GM18517 (cell line): ENCODE measurements around the gene NRN1L.
"Not testable (repeated sequence)": the region's sequence is repeated elsewhere in the genome, so short reads cannot be mapped to it uniquely, and the experiment has no call there.

Experiments used
- ATAC-seq: cut with Tn5 transposase; IDR thresholded peaks from one replicate; pipeline ENCODE4 v1.9.1; 2021; ENCODE audit warnings: mild to moderate bottlenecking, moderate library complexity; ENCODE audit not compliant: unreplicated experiment

Gene NRN1L

DNA sequence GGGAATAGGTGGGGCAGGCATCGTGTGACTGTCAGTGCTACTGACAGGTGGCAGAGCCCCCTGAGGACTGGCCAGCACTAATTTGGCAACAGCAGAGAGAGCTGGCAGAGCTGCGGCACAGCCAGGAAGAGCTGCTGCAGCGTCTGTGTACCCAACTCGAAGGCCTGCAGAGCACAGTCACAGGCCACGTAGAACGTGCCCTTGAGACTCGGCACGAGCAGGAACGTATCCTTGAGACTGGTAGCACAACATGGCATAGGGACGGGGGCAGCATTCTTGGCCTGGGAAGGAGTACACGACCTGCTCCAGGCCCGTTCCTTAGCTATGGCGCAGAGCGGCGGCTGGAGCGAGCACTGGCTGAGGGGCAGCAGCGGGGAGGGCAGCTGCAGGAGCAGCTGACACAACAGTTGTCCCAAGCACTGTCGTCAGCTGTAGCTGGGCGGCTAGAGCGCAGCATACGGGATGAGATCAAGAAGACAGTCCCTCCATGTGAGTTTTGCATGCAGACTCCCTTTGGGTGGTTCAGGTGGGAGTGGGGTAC lies 3.0 kb upstream of the NRN1L start:
- ATAC-seq: no peak

DNA sequence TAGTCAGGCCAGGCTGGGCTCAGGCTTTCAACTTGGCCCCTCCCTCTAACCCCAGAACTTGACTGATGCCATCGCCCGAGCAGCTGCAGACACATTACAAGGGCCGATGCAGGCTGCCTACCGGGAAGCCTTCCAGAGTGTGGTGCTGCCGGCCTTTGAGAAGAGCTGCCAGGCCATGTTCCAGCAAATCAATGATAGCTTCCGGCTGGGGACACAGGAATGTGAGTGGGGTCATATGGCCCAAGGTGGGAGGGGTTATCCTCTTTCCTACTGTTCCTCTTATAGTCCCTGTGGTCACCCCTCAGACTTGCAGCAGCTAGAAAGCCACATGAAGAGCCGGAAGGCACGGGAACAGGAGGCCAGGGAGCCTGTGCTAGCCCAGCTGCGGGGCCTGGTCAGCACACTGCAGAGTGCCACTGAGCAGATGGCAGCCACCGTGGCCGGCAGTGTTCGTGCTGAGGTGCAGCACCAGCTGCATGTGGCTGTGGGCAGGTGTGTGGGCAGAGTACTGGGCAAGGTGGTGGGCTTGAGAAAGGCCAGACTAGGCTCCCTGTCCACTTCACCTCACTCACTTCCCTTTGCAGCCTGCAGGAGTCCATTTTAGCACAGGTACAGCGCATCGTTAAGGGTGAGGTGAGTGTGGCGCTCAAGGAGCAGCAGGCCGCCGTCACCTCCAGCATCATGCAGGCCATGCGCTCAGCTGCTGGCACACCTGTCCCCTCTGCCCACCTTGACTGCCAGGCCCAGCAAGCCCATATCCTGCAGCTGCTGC lies 2.1 kb upstream of the NRN1L start:
- no peak for ATAC-seq

DNA sequence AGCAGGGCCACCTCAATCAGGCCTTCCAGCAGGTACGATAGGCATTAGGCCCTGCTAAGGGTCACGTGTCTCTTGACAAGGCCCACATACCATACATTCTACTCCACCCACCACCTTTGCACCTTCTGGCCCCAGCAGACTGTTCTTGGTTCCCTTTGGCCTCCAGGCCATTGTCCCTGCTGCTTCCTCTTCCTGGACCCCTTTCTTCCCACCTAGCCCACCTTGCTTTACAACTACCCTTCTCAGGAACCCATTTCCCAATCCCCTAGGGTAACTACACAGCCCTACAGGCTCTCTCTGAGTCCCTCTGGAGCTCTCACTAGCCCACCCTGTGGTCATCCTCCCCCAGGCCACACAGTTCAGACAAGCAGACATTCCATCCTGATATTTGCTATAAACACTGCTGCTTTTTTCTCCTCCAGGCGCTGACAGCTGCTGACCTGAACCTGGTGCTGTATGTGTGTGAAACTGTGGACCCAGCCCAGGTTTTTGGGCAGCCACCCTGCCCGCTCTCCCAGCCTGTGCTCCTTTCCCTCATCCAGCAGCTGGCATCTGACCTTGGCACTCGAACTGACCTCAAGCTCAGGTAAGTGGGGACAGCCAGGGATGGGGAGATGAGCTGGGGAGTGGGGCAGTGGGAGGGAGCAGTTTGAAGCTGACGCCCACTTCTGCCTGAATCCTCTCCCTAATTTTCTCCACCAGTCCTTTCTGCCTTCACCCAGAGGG lies 1.4 kb upstream of the NRN1L start:
- ATAC-seq: no peak

DNA sequence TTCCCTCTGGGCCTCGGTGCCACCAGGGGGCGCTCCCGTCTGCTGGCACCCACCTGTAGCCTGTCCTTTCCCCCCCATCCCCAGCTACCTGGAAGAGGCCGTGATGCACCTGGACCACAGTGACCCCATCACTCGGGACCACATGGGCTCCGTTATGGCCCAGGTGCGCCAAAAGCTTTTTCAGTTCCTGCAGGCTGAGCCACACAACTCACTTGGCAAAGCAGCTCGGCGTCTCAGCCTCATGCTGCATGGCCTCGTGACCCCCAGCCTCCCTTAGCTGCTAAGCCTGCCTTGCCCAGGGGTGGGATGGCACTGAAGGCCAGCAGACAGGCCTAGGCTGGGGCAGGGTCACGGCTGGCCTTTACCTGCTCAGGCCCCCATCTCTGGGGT lies 818 bp upstream of the NRN1L start:
- no peak for ATAC-seq

DNA sequence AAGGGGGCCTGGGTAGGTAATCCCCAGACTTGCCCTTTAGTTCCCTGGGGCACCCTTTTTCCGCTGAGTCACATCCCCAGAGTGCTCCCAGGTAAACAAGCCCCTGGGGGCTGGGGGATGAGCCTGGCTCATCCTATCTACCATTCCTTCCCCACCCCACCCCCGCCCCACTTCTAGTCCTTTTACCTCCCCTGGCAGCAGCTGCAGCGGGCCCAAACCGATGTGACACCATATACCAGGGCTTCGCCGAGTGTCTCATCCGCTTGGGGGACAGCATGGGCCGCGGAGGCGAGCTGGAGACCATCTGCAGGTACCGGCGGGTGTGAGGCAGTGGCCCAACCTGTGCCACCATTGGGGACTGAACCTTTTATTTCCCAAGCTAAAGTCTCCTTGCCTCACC lies 860 bp downstream of the NRN1L start:
- ATAC-seq: no peak

DNA sequence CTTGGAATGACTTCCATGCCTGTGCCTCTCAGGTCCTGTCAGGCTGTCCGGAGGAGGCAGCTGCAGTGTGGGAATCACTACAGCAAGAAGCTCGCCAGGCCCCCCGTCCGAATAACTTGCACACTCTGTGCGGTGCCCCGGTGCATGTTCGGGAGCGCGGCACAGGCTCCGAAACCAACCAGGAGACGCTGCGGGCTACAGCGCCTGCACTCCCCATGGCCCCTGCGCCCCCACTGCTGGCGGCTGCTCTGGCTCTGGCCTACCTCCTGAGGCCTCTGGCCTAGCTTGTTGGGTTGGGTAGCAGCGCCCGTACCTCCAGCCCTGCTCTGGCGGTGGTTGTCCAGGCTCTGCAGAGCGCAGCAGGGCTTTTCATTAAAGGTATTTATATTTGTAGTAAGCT lies 1.3 kb downstream of the NRN1L start:
- no peak for ATAC-seq

DNA sequence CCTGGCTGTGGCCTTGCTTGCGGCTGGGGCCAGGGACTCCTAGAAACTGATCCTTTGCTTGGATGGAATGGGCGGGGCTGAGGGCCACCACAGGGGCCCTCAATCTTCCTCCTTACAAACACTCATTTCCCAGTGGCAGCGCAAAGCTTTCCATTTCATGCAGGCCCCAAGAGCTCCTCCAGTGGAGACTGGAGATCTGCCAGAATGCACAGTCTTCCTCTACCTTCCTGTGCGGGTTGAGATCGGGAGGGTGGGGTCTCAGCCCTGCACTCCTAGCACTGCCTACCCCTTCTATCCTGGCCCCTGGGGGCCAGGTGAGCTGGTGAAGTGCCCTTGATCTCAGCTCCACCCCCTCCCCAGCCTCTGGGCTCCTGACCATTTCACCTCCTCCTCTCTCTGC lies 1.7 kb downstream of the NRN1L start:
- ATAC-seq: no peak

DNA sequence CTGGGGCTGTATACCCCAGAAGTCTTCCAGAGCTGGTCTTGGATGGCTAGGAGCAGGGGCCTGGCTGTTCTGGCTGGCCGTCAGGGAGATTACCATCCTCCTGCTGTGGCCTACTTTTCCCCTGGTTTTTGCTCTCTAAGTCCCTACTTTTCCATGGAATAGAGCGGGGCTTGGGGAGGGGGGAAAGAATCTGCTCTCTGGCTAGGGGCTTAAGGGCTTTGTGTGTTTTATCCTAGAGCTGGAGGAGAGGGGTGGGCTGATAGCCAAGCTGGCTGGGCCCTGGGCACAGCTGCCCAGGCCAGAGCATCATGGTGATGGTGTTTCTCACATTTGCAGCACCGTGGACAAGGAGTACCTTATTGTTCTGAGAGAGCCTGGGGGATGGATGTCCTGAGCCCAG lies 3.6 kb downstream of the NRN1L start:
- ATAC-seq: no peak

DNA sequence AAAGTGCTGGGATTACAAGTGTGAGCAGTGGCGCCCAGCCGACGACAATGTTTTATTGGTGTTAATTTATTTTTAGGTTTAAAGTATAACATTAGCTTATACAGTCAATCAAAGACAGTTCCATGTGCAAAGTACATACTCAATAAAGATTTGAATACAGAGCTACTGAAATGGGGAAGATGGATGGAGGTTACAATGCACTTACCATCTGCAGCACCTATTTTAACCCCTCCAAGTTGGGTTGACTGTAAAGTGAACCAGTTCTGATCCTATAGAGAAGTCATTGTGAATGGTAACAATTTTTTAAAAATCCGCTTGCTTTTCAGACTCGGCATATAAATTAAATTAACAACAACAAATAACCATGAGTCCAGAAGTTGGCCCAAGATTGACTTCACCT lies 7.7 kb downstream of the NRN1L start:
- no peak for ATAC-seq

DNA sequence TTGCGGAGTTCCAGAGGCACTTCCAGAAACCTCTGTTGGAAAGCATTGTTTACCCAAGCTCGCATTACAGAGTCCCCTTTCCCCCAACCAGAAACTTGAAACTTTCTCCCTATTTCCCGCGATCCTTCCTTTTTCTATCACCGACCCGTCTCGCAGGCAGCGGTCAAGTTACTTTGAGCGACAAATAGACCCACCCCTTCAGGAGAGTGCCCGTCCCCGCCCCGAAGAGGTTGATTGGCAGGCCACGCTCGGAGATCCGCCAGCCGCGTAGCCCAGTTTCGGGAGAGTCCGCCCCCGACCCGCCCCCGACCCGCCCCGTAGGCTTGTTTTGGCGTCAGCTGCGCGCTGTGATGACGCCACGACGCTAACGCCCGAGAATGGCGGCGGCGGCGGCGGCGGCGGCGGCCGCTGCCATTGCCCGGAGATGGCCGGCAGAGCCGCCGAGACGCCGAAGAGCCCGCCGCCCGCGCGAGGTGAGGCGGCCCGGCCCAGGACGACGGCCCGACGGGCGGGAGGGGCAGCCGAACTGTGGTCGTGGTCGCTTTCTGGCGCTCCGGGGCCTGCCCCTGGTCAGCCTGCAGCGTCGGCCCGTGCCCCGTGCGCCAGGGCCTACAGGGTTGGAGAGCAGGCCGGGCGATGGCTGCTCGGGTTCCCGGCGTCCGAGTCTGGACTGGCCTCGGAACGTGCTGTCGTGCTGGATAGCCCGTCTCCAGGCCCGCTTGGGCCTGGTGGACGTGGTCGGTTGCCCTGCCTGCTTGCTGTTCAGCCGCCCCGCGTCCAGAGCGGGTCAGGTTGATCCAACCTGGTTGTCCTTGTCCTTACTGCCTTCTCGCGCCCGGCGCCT lies 8.4 kb downstream of the NRN1L start, which contains the start of gene PSKH1:
PSKH1 (plus strand) TSS at position 356 of the 844 bp plus-strand sequence. CDS start 15,496 bp downstream, outside the sequence.
- ATAC-seq: peak; percentile 75

DNA sequence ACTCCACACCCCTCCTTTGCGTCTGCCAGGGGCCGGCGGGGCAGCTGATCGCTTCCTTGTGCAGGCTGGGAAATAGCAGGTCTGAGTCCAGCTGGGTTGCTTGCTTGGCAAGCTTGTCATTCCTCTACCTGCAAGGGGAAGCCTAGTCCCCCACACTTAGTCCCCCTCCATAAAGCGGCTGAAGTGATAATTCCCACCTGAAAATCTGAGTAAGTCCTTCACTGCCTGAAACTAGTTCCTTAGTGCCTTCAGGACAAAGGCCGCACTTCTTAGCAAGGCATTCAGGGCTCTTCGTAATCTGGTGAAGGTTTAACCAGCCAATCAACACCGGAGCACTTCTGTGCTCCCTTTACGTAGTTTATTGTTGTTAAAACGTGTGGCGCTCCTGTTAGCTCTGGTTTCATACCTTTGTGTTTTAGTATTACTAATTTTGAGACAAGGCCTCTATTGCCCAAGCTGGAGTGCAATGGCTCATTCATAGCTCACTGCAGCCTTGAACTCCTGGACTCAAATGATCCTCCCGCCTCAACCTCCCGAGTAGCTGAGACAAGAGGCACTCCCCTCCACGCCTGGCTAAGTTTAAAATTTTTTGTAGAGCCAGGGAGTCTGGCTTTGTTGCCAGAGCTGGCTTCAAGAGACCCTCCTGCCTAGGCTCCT lies 9.2 kb downstream of the NRN1L start:
- ATAC-seq: no peak

DNA sequence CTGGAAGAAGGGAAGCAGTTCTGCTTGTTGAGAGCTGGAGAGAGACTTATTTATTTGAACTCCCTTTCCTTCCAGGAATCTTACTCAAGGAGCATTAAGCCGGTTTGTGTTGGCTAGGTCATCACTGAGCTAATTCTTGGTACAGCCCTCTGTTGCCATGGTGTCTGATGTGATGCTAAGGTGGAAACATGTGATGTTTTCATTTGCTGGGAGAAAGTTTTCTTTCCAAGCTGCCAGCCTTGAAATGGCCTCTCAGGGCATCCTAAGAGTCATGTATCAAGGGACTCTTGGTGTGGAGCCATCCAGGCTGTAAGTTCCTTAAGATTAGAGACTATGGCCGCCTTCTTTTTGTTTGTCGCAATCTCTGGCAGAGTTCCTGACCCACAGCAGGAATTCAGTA lies 12.5 kb downstream of the NRN1L start:
- ATAC-seq: no peak

DNA sequence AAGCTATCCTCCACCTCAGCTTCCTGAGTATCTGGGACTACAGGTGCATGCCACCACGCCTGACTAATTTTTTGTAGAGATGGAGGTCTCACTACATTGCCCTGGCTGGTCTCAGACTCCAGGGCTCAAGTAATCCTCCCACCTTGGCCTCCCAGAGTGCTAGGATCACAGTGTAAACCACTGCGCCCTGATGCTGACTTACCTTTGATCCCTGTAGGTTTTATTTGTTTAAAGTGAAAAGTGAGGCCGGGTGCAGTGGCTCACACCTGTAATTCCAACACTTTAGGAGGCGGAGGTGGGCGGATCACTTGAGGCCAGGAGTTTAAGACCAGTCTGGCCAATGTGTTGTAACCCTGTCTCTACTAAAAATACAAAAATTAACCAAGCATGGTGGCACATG lies 17.0 kb downstream of the NRN1L start:
- ATAC-seq: no peak

DNA sequence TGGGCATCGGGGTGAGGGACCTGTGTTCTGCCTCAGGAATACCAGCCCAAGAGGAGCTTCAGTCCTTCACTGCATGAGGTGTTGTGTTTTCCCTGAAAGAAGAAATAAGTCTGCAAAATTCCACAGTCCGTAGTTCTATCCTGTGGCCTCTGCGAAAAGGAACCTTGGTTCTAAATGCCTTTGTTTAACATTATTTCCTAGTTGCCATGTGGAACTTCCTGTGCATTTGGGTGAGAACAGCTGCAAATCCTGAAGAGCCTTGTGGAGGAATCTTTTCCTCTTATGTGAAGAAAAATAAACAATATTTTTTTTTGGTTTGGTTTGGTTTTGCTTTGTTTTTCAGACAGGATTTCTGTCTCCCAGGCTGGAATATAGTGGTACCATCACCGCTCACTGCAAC lies 18.1 kb downstream of the NRN1L start:
- ATAC-seq: no peak

DNA sequence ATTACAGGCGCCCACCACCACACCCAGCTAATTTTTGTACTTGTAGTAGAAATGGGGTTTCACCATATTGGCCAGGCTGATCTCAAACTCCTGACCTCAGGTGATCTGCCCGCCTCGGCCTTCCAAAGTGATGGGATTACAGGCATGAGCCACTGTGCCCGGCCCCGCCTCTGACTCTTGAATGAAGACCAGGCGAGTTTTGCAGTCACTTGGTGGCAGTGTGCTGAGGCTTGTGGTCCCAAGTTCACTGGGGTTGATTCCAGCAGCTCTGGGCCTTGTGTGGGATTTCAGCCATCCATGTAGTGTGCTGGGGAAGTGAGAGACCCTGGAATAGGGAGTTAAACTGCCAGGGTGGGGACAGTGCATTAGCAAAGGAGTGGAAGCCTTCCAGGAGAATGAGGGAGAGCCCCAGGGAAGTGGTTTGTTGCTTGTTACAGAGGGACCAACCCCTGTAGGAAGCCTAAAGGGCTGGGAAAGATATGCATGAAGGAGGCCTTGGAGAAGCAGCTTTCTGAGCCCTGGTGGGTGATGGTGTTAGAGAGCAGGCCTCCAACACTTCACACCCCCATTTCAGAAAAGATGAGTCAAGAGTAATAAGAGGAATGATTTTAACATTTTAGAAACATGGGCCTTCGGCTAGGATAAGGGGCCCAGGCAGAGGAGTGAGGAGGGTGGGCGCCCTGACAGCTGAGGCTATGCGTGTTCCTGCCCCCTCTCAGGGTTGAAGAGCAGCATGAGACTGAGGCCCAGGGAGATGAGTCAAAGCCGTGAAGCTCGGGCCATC lies 22.9 kb downstream of the NRN1L start:
- ATAC-seq: no peak

DNA sequence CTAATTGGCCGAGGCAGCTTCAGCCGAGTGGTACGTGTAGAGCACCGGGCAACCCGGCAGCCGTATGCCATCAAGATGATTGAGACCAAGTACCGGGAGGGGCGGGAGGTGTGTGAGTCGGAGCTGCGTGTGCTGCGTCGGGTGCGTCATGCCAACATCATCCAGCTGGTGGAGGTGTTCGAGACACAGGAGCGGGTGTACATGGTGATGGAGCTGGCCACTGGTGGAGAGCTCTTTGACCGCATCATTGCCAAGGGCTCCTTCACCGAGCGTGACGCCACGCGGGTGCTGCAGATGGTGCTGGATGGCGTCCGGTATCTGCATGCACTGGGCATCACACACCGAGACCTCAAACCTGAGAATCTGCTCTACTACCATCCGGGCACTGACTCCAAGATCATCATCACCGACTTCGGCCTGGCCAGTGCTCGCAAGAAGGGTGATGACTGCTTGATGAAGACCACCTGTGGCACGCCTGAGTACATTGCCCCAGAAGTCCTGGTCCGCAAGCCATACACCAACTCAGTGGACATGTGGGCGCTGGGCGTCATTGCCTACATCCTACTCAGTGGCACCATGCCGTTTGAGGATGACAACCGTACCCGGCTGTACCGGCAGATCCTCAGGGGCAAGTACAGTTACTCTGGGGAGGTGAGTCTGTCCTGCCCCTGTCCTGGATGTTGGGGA lies 24.5 kb downstream of the NRN1L start:
- no peak for ATAC-seq

DNA sequence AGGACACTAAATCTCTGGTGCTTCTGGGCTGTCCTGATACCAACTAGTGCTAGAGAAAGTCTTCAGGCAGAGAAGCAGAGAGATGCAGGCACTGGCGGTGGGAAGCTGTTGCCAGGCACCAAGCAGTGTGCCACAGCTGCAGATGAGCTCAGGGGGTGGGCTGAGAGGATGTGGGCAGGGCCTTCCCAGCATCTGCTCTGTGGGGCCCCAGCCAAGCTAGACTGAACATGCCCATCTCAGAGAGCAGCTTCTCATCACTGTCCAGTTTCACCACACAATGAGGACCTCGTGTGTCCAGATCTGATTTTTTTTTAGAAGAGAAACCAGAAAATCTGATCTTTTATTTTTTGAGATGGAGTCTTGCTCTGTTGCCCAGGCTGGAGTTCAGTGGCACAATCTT lies 25.5 kb downstream of the NRN1L start:
- ATAC-seq: no peak

DNA sequence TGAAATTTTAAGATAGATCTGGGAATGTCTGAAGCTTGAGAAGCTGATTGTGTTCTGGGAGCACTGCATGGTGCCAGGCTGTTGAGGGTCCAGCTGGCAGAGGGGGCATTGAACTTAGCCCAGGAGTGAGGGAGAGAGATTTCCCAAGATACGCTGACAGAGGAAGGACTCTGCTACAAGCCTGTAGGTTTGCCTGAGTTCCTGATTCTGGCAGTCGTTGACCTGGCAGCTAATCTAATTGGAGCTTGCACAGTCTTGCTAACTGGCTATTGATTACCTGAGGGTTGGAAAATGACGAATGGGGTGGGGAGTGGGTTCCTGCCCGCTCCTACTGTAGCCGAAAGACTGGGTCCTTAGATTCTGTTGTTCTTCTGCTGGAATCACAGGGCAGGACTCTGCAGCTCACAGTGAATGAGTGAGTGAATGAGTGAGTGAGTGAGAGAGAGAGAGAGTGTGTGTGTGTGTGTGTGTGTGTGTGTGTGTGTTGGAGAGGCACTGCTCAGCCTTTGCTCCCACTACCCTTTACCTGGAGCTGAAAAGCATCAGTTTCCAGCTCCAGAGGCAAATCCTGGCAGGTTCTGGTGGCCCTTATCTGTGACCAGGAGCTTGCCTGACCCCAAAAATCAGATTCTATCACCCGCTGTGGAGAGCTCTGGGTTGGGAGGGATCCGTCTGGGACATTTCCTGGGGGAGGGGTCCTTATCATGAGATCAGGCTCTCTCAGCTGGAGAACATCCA lies 30.2 kb downstream of the NRN1L start:
- no peak for ATAC-seq

DNA sequence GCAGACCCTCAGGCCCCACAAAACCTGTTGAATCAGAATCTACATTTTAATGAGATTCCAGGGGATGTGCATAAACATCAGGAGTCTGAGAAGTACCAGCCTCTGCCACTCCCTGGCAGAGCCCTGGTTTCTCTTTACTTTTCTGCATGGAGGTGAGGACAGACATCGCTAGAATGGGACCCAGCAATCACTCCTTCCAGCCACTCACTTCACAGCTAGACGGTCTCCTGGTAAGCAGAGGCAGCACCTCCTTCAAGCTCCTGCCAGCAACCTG lies 30.7 kb downstream of the NRN1L start:
- ATAC-seq: not testable (repeated sequence)
